Measurements from ENCODE around the gene GPA33.

The GPA33 gene

GRCh38 chr1:167116174-167116573 is 26.0 kb upstream of the GPA33 start:
- no peak for ATAC-seq

DNA sequence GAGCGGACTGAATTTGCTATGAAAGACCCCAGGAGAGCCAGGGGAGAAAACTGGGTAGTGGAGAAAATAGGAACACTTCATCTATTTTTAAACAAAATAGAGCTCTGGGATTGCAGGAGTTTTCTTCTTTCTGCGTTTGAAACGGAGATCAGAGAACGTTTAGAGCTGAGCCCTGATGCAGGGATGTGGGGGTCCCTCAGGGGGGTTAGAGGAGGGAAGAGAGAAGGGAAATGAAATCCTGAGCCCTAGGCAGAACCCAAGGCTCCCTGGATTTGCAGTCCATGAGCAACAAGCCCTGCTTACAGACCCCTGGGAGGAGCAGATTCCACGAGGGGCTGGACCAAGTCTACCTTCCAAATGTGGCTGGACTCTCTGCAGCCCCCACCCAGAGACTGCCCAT is 25.5 kb upstream of the GPA33 start:
- no peak for ATAC-seq

DNA sequence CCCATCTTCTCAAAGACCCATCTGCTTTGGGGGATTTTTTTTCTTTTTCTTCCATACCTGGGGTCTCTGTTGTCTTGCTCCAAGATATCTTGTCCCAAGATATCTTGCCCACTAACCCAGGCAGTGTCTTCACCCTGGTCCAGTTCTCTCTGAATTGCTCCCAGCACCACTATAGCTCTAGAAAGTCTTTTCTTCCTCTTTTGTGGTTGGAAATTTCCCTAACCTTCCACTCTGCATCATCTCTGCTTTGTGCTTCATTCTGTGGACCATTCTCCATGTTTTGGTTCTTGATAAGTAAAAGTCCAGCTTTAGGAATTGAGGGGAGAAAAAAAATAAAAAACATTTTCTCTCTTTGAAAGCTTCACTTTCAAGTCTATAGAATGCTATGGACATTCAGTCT is 24.5 kb upstream of the GPA33 start:
- no peak for ATAC-seq

DNA sequence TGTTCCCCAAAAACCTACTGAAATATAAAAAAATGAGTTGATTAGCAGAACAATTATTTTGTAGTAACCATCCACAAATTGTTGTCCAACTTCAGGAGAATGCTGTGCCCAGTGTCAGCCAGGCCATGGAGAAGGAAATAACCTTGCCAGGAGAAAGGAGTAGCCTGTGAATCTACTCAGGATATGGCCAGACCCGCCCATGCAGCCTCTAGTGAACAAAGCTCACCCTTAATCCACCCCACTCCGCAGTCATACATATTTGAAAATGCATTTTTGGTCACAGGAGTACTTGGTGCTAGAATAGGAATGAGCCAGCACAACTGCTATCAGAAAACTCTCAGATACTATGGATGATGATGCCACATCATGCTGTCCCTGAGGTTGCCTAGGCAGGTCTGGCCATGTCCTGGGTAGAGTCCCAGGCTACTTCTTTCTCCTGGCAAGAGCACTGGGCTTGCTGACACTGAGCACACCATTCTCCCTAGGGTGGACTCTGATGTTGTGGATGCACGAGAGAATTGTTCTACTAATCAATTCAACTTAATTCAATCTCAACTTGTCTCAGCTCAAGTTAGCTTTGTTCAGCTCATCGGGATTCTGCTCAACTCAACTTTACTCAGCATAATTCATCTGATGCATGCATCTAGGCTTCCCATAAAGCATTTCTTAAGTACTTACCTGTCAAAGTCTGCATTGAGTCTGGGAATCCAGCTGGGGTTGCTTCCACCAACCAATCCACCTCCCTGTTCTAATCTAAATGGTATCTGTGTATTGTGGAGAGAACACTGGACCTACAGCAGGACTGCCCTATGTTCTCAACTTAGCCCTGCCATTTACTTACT is 21.9 kb upstream of the GPA33 start:
- ATAC-seq, result no peak

DNA sequence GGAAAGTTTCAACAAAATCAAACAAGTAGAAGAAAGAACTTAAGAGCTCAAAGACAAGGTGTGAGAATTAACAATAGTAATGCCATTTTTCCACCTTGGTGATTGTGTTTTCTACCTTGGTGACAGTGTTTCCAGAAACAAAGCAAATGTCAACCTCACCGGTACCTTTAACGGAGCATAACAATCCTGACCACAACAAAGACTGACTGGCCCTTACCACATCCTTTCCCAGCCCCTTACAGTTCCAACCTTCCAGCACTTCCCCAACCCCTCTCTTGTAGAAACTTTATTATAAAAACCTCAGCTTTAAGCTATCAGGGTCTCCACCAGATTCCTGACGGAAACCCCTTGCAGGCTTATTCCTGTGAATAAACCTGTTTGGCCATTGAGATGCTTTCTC is 20.4 kb upstream of the GPA33 start:
- ATAC-seq, result no peak

GRCh38 chr1:167109125-167109524 is 18.9 kb upstream of the GPA33 start:
- ATAC-seq, result no peak

GRCh38 chr1:167107456-167107855 is 17.3 kb upstream of the GPA33 start:
- ATAC-seq, result no peak

DNA sequence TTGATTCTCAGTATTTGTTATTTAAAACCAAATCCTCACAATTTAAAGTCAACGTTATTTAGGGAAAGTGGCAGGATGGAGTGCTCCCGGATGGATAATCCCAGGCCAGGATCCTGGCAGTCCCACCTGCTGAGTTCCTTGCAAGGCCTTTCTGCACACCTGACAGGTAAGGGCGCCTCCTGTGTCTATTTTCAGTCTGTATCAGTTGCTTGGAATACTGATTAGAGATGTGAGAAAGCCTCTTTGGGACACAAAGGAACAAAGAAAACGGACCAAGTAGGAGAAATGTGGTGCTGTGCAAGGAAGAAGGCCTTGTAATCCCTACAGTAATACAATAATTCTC is 15.9 kb upstream of the GPA33 start:
- ATAC-seq, result no peak

- ATAC-seq, result no peak
Observed at GRCh38 chr1:167105271-167106118, 15.3 kb upstream of the GPA33 start.

GRCh38 chr1:167104256-167104633 is 14.1 kb upstream of the GPA33 start:
- no peak for ATAC-seq

DNA sequence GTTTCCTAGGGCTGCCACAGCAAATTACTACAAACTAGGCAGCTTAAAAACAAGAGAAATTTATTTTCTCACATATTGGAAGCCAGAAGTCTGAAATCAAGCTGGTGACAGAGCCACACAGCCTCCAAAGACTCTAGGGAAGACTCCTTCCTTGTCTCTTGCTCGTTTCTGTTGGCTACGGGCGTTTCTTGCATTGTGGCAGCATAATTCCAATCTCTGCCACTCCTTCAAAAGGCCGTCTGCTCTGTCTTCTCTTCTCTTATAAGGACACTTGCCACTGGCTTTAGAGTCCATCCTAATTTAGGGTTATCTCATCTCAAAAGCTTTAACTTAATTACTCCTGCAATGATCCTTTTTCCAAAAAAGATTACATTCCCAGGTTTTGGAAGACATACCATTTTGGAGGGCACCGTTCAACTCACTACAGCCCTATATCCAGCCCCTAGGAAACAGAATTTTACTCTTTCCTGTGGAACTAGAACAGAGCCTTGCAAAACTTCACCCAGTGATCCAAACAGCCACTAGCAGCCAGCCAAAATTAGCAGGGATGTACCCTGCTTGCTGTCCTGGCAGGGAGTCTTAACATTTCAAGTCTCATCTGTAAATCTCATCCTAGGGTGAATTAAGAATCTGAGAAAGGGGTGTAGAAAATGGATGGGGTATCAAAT is 12.9 kb upstream of the GPA33 start:
- ATAC-seq, result no peak

DNA sequence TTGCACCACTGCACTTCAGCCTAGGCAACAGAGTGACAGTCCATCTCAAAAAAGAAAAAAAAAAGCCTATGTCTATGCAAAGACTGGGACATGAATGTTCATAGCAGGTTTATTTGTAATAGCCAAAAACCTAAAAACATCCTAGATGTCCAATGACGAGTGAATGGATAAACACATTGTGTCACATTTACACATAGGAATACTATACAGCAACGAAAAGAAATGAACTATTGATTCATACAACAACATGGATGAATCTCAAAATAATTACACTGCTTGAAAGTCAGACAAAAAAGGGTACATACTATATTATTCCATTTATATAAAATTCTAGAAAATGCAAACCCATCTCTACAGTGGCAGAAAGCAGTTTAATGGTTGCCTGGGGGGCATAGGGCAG is 11.6 kb upstream of the GPA33 start:
- no peak for ATAC-seq

DNA sequence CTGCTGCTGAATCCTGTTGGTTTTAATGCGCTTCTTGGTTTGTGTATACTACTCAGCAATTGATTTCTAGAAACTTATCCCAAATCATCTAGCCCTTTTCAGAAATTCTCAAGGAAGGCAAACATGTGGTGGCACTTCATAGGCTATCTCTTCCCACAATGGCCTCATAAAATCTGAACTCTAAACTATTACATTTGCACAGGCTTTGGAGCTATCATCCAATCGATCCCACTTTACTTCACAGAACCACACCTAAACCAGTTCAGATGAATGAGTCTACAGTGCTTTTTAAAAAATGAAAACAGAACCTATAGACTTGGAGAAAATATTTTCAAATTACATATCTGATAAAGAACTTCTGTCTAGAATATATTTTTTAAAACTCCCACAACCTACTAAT is 10.6 kb upstream of the GPA33 start:
- no peak for ATAC-seq

- no peak for ATAC-seq
Observed at GRCh38 chr1:167099851-167100250, 9.7 kb upstream of the GPA33 start.

GRCh38 chr1:167095368-167095767 is 5.2 kb upstream of the GPA33 start:
- ATAC-seq, result no peak

- no peak for ATAC-seq
Observed at GRCh38 chr1:167094690-167095089, 4.5 kb upstream of the GPA33 start.

DNA sequence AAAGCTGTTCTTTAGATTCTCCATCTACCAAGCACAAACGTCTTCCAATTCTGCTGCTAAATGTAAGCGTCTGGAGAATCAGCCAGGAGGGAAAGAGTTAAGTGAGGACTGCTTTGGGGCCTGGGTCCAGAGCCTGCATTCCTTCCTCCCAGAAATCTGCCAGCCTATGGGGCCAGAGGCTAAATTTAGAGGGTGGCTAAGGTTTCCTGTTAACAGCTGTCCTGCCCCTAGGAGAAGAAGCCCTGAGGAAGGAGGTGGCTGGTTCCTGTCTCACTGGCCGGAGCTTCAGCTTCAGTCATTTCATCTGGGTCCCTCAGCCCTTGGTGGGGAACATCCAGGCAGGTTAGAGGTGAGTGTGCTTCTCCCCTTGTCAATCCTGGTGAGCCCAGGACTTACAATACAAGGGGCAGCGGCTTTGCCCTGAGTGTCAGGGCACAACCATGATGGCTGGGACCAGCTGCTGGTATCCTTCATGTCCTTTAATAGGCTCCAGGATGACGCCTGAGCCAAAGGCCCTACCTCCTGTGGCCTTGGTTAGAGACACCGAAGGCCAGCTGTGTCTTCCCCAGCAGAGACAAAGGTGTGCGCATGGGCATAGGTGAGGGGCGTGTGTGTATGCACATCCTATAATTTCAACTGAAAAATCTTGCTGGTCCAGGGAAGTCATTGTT is 3.8 kb upstream of the GPA33 start, which contains the start of gene STYXL2:
Gene STYXL2 (plus strand): TSS at position 230 of the 671 bp plus-strand sequence. CDS start 775 bp downstream, outside the sequence.
- ATAC-seq, result no peak

DNA sequence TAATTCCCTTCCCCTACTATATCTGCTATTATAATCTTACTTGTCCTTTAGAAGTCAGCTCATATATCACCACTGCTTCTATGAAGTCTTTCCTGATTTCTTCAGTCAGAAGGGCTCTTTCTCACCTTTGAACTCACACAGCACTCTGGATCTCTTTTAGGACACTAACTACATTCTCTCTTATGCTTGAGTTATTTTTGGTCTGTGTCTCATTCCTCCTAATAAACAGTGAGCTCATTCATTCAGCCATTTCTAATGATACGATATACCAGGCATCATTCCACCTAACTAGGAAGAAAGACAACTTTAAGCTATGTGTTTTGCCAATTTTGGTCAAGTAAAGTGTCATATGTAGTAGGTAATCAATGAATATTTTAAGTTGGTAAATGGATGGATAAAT is 2.5 kb upstream of the GPA33 start:
- no peak for ATAC-seq

DNA sequence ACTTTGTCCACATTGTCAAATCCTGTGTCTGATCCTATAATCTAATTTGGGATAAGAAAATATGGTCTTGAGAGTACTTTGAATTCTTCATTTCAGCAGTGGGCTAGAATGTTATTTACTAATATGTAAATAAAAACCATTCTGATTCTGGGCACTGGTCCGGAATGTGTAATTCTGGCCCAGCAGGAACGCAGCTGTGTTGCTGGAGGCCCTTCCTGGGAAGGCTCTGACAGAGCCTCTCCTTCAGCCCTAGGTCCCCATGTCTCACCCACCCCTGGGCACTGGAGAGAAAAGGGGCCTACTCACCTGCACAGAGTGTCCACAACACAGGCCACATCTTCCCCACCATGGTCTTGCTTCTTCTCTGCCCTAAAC is 251 bp downstream of the GPA33 start:
- no peak for ATAC-seq

- no peak for ATAC-seq
Observed at GRCh38 chr1:167088746-167089417, 1.3 kb downstream of the GPA33 start.

GRCh38 chr1:167086768-167087167 is 3.4 kb downstream of the GPA33 start:
- ATAC-seq, result no peak

- no peak for ATAC-seq
Observed at GRCh38 chr1:167086033-167086432, 4.1 kb downstream of the GPA33 start.

Data from activated CD4-positive, CD25-positive, alpha-beta regulatory T cell treated with anti-CD3 and anti-CD28 coated beads, Interleukin-2, amount 50 U/mL, for 24 hours (primary cell).